H1 (cell line): ENCODE results near the gene ZBTB40. TPM values are rescaled to one million over a fixed set of nuclear protein-coding genes. Genes with fewer than 3 reads are reported as not detected.

Source experiments
- ATF2 ChIP-seq: IDR thresholded peaks from 2 replicates; pipeline ENCODE4 v1.6.1; 2012; ENCODE audit warnings: low read length, inconsistent platforms
- CREB1 ChIP-seq: IDR thresholded peaks from 2 replicates; pipeline ENCODE4 v1.6.1; 2012; ENCODE audit warnings: inconsistent platforms
- RBBP5 ChIP-seq: IDR thresholded peaks from 2 replicates; pipeline ENCODE4 v1.7.1; 2012; ENCODE audit warnings: low read depth, mild to moderate bottlenecking, inconsistent platforms, low read length, moderate library complexity, borderline replicate concordance
- TEAD4 ChIP-seq: IDR thresholded peaks from 2 replicates; pipeline ENCODE4 v1.6.1; 2012; ENCODE audit warnings: low read depth, low read length, inconsistent platforms, mixed read lengths
- YY1 ChIP-seq: IDR thresholded peaks from 2 replicates; pipeline ENCODE4 v1.6.1; 2011; ENCODE audit warnings: low read depth, mild to moderate bottlenecking, low read length
- polyA plus RNA-seq, 7 experiments: library from polyadenylated mRNA; depleted of rRNA in 3 of 7; stranded (reverse) in 5 of 7; unstranded in 2 of 7; fragments of >200 nt in 5 of 7; fragments of 200-250 nt in 2 of 7; gene quantifications; 1 replicate in 5 of 7; 2 replicates in 1 of 7; 4 replicates in 1 of 7; pipeline versions ENCODE4 v1.2.1 to v1.2.3, GENCODE V29; 2011 to 2013; ENCODE audit warnings: missing spikeins in 2 of 7, mixed read lengths in 2 of 7
- total RNA-seq: library from RNA; stranded (reverse); fragmentation: NEBNext Ultra II Directional; extraction: Animal tissue kit (Norgen Biotek cat#: 25700); gene quantifications from 2 replicates; pipeline ENCODE4 v1.2.1, GENCODE V29; 2021

Gene ZBTB40
- total and polyA plus RNA-seq, 2 of the 8 experiments (the other 6 are each of a cell fraction or from before 2014, with no cell fraction given): 3.1 to 19.3 TPM

GRCh38 chr1:22573237-22573636 is 121.6 kb downstream of the ZBTB40 start (continued):
- TF ChIP-seq ATF2 (no peak), RBBP5 (no peak), TEAD4 (no peak), YY1 (no peak), CREB1 (no peak)
